K562 (cell line): Measurements from ENCODE around the gene OR10G7. TPM values are rescaled to one million over a fixed set of nuclear protein-coding genes. Genes with fewer than 3 reads are reported as not detected.

Experiments
- EP400 ChIP-seq: fragments of 450-650 bp; IDR thresholded peaks from 2 replicates; pipeline ENCODE4 v1.6.1; 2017; ENCODE audit warnings: antibody characterized with exemption, mild to moderate bottlenecking, moderate library complexity
- ESRRA ChIP-seq: fragments of 450-650 bp; IDR thresholded peaks from 2 replicates; pipeline ENCODE4 v1.6.1; 2014; ENCODE audit warnings: low read depth, mild to moderate bottlenecking, moderate library complexity, borderline replicate concordance
- MTA1 ChIP-seq: fragments of 450-650 bp; IDR thresholded peaks from 2 replicates; pipeline ENCODE4 v1.6.1; 2017; ENCODE audit warnings: borderline replicate concordance
- PHTF2 ChIP-seq: fragments of 250-450 bp; sonication (Bioruptor Pico); IDR thresholded peaks from 2 replicates; pipeline ENCODE4 v1.5.0; 2021; ENCODE audit warnings: mild to moderate bottlenecking
- RAD21 ChIP-seq, 2 experiments: fragments of 250-450 bp in 1 of 2; fragments of 450-650 bp in 1 of 2; sonication (Bioruptor Pico) in 1 of 2; formaldehyde crosslinking in 1 of 2; IDR thresholded peaks in 1 of 2; conservative IDR thresholded peaks in 1 of 2; 2 replicates each; pipeline versions ENCODE4 v1.4.0 to v1.8.0; 2020 to 2022; ENCODE audit warnings: mild to moderate bottlenecking in 2 of 2, moderate library complexity in 1 of 2
- SMARCB1 ChIP-seq: IDR thresholded peaks from 2 replicates; pipeline ENCODE4 v1.6.1; 2011; ENCODE audit warnings: improper control_type of control experiment, low read depth; ENCODE audit not compliant: insufficient read length
- TARDBP ChIP-seq: fragments of 450-650 bp; IDR thresholded peaks from 2 replicates; pipeline ENCODE4 v1.6.1; 2016
- TBL1XR1 ChIP-seq, 2 experiments: IDR thresholded peaks; 2 replicates each; pipeline ENCODE4 v1.6.1; 2012; ENCODE audit warnings: improper control_type of control experiment in 2 of 2, low read length in 2 of 2, mild to moderate bottlenecking in 1 of 2
- ZNF165 ChIP-seq: fragments of 250-450 bp; sonication (Bioruptor Pico); IDR thresholded peaks from 2 replicates; pipeline ENCODE4 v1.4.0; 2020; ENCODE audit warnings: borderline replicate concordance
- ZNF316 ChIP-seq: fragments of 450-650 bp; IDR thresholded peaks from 2 replicates; pipeline ENCODE4 v1.6.1; 2016
- polyA plus RNA-seq, 8 experiments: library from polyadenylated mRNA; depleted of rRNA in 4 of 8; stranded (reverse) in 5 of 8; unstranded in 3 of 8; fragments of >200 nt; fragmentation: Nextera tagmentation in 2 of 8; fragmentation: Illumina TruSeq in 1 of 8; extraction: Ambion mirVana in 2 of 8; extraction: Trizol in 1 of 8; gene quantifications; 2 replicates each; pipeline versions ENCODE4 v1.2.1 to v1.2.3, GENCODE V29; 2011 to 2014; ENCODE audit warnings: inconsistent platforms in 1 of 8, missing spikeins in 1 of 8
- total RNA-seq, 7 experiments: library from RNA; depleted of rRNA in 6 of 7; stranded (reverse); fragments of >200 nt in 6 of 7; fragmentation: Illumina TruSeq in 2 of 7; extraction: Trizol in 2 of 7; gene quantifications; 2 replicates each; pipeline versions ENCODE4 v1.2.1 to v1.2.3, GENCODE V29; 2011 to 2021; ENCODE audit warnings: low replicate concordance in 1 of 7
- TF ChIP-seq, protein P1 (sequence below): fragments of 450-650 bp; IDR thresholded peaks from 2 replicates; pipeline ENCODE4 v1.6.1; 2016; ENCODE audit warnings: mild to moderate bottlenecking, moderate library complexity
- TF ChIP-seq, protein P2 (sequence below): fragments of 450-650 bp; formaldehyde crosslinking; IDR thresholded peaks from 2 replicates; pipeline ENCODE4 v1.4.0; 2020; ENCODE audit warnings: mild to moderate bottlenecking, moderate library complexity
- TF ChIP-seq, protein P3 (sequence below): fragments of 250-450 bp; sonication (Bioruptor Pico); IDR thresholded peaks from 2 replicates; pipeline ENCODE4 v1.9.0; 2021; ENCODE audit warnings: mild to moderate bottlenecking, inconsistent platforms

The OR10G7 gene
- total and polyA plus RNA-seq, 9 of the 15 experiments (the other 6 are each of a cell fraction or from before 2014, with no cell fraction given) = not detected

DNA sequence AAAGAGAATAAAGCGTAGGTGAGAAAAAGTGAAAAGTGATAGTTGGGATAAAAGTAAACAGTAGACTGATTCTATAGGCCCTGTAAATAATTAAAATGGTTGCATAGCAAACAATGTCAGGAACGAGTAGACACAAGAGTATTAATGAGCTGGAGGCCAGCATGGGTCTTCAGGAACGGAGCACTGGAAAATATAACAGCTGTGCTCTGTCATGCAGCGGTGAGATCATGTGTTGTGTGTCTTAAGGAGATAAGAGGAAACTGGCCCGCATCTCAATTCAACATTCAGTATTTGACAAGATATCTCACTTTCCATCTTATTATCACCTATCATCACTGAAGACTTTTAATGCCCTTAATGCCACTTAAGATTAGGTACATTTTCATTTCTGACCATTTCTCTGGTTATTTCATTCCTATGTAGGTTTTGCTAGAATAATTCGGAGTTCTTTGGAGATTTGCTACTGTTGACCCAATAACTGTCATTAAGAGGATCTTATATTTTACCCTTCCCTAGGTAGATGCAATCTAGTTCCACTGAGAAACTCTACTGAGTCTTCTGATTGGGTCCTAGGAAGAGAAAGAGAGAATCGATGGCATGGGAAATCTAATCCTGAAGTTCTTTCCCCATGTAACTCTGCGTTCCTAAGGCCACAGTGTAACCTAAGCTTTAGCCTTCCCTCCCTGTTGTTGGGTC, 38.7 kb upstream of the OR10G7 start (continued):
- TF ChIP-seq, protein P1, sequence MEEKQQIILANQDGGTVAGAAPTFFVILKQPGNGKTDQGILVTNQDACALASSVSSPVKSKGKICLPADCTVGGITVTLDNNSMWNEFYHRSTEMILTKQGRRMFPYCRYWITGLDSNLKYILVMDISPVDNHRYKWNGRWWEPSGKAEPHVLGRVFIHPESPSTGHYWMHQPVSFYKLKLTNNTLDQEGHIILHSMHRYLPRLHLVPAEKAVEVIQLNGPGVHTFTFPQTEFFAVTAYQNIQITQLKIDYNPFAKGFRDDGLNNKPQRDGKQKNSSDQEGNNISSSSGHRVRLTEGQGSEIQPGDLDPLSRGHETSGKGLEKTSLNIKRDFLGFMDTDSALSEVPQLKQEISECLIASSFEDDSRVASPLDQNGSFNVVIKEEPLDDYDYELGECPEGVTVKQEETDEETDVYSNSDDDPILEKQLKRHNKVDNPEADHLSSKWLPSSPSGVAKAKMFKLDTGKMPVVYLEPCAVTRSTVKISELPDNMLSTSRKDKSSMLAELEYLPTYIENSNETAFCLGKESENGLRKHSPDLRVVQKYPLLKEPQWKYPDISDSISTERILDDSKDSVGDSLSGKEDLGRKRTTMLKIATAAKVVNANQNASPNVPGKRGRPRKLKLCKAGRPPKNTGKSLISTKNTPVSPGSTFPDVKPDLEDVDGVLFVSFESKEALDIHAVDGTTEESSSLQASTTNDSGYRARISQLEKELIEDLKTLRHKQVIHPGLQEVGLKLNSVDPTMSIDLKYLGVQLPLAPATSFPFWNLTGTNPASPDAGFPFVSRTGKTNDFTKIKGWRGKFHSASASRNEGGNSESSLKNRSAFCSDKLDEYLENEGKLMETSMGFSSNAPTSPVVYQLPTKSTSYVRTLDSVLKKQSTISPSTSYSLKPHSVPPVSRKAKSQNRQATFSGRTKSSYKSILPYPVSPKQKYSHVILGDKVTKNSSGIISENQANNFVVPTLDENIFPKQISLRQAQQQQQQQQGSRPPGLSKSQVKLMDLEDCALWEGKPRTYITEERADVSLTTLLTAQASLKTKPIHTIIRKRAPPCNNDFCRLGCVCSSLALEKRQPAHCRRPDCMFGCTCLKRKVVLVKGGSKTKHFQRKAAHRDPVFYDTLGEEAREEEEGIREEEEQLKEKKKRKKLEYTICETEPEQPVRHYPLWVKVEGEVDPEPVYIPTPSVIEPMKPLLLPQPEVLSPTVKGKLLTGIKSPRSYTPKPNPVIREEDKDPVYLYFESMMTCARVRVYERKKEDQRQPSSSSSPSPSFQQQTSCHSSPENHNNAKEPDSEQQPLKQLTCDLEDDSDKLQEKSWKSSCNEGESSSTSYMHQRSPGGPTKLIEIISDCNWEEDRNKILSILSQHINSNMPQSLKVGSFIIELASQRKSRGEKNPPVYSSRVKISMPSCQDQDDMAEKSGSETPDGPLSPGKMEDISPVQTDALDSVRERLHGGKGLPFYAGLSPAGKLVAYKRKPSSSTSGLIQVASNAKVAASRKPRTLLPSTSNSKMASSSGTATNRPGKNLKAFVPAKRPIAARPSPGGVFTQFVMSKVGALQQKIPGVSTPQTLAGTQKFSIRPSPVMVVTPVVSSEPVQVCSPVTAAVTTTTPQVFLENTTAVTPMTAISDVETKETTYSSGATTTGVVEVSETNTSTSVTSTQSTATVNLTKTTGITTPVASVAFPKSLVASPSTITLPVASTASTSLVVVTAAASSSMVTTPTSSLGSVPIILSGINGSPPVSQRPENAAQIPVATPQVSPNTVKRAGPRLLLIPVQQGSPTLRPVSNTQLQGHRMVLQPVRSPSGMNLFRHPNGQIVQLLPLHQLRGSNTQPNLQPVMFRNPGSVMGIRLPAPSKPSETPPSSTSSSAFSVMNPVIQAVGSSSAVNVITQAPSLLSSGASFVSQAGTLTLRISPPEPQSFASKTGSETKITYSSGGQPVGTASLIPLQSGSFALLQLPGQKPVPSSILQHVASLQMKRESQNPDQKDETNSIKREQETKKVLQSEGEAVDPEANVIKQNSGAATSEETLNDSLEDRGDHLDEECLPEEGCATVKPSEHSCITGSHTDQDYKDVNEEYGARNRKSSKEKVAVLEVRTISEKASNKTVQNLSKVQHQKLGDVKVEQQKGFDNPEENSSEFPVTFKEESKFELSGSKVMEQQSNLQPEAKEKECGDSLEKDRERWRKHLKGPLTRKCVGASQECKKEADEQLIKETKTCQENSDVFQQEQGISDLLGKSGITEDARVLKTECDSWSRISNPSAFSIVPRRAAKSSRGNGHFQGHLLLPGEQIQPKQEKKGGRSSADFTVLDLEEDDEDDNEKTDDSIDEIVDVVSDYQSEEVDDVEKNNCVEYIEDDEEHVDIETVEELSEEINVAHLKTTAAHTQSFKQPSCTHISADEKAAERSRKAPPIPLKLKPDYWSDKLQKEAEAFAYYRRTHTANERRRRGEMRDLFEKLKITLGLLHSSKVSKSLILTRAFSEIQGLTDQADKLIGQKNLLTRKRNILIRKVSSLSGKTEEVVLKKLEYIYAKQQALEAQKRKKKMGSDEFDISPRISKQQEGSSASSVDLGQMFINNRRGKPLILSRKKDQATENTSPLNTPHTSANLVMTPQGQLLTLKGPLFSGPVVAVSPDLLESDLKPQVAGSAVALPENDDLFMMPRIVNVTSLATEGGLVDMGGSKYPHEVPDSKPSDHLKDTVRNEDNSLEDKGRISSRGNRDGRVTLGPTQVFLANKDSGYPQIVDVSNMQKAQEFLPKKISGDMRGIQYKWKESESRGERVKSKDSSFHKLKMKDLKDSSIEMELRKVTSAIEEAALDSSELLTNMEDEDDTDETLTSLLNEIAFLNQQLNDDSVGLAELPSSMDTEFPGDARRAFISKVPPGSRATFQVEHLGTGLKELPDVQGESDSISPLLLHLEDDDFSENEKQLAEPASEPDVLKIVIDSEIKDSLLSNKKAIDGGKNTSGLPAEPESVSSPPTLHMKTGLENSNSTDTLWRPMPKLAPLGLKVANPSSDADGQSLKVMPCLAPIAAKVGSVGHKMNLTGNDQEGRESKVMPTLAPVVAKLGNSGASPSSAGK = peak; percentile 45; the same call in 1 of the 2 replicates
- TF ChIP-seq MTA1 = peak; percentile 90
- peak; percentile 66 for TF ChIP-seq ZNF316
- peak; percentile 30; the same call in 1 of the 2 replicates for TF ChIP-seq ESRRA
- no peak for TF ChIP-seq SMARCB1
- TF ChIP-seq PHTF2 (CRISPR knock-in tag) = peak; percentile 18; the same call in 1 of the 2 replicates
- TF ChIP-seq, protein P2, sequence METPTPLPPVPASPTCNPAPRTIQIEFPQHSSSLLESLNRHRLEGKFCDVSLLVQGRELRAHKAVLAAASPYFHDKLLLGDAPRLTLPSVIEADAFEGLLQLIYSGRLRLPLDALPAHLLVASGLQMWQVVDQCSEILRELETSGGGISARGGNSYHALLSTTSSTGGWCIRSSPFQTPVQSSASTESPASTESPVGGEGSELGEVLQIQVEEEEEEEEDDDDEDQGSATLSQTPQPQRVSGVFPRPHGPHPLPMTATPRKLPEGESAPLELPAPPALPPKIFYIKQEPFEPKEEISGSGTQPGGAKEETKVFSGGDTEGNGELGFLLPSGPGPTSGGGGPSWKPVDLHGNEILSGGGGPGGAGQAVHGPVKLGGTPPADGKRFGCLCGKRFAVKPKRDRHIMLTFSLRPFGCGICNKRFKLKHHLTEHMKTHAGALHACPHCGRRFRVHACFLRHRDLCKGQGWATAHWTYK = no peak
- TF ChIP-seq TBL1XR1 (IDR thresholded peaks at IDR 0.05; ENCODE audit: low read length in 2 of 2) = peak; percentile 14 to 87; a peak in 2 of 4 replicates
- TF ChIP-seq RAD21 (CRISPR knock-in tag; conservative IDR thresholded peaks at IDR 0.05 in 1 of 2, IDR thresholded peaks at IDR 0.05 in 1 of 2) = peak in 1 of 2 experiments; percentile 15; a peak in 1 of 4 replicates
- peak; percentile 59; the same call in 1 of the 2 replicates for TF ChIP-seq TARDBP
- TF ChIP-seq EP400 = peak; percentile 60
- TF ChIP-seq, protein P3, sequence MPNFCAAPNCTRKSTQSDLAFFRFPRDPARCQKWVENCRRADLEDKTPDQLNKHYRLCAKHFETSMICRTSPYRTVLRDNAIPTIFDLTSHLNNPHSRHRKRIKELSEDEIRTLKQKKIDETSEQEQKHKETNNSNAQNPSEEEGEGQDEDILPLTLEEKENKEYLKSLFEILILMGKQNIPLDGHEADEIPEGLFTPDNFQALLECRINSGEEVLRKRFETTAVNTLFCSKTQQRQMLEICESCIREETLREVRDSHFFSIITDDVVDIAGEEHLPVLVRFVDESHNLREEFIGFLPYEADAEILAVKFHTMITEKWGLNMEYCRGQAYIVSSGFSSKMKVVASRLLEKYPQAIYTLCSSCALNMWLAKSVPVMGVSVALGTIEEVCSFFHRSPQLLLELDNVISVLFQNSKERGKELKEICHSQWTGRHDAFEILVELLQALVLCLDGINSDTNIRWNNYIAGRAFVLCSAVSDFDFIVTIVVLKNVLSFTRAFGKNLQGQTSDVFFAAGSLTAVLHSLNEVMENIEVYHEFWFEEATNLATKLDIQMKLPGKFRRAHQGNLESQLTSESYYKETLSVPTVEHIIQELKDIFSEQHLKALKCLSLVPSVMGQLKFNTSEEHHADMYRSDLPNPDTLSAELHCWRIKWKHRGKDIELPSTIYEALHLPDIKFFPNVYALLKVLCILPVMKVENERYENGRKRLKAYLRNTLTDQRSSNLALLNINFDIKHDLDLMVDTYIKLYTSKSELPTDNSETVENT (CRISPR knock-in tag) = no peak
- no peak for TF ChIP-seq ZNF165 (CRISPR knock-in tag)
